ENCODE data around the gene RUSF1.

Gene RUSF1

DNA sequence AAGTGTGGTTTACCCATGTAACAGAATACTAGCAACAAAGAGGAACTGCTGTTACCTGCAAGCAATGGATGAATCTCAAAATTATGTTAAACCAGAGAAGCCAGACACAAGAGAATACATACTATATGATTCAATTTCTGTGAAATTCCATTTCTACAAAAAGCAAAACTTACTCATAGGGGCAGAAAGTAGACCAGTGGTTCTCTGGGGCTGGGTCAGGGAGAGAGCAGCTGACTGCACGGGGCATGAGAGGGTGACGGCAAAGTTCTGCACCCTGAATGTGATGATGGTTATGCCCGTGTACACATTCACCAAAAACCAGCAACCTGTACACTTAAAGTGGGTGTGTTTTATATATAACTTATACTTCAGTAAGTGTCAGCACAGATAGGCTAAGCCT is 68.7 kb downstream of the RUSF1 start:
- Mint-ChIP-seq H3K4me1 (ENCODE audit: low read depth) (peaks cover 27% of the 10 kb centered on the region), H3K27ac (no peak overlapping the region), H3K4me3 (no peak overlapping the region), H3K9me3 (no peaks in the 10 kb centered on the region), H3K36me3 (ENCODE audit: low read depth) (no peaks in the 10 kb centered on the region), H3K27me3 (peaks cover 3% of the 10 kb centered on the region)
